ENCODE data around the gene AASDHPPT.

GRCh38 chr11:106063009-106063408, 14.5 kb upstream of the AASDHPPT start:
- TF ChIP-seq CTCF (IDR thresholded peaks at IDR 0.05; ENCODE audit: insufficient read depth, low read length, poor library complexity, severe bottlenecking) (no peak), EZH2phosphoT487 (conservative IDR thresholded peaks at IDR 0.05; ENCODE audit: low read length) (no peak)

Measured in SU-DHL-6 (cell line).